ENCODE measurements around the gene MXRA7.
"Not testable (repeated sequence)": the region's sequence is repeated elsewhere in the genome, so short reads cannot be mapped to it uniquely, and the experiment has no call there.

The MXRA7 gene

GRCh38 chr17:76640550-76641380, 70.0 kb downstream of the MXRA7 start:
- no peak for DNase-seq

- DNase-seq, result no peak
Measured at GRCh38 chr17:76638263-76638662, 72.5 kb downstream of the MXRA7 start.

GRCh38 chr17:76636486-76637206, 74.1 kb downstream of the MXRA7 start:
- DNase-seq, result not testable (repeated sequence)

GRCh38 chr17:76635659-76636360, 75.0 kb downstream of the MXRA7 start:
- no peak for DNase-seq

GRCh38 chr17:76635039-76635438, 75.7 kb downstream of the MXRA7 start:
- no peak for DNase-seq

GRCh38 chr17:76633628-76634328, 77.0 kb downstream of the MXRA7 start:
- DNase-seq, result no peak

GRCh38 chr17:76631821-76632565, 78.8 kb downstream of the MXRA7 start:
- DNase-seq, result no peak

GRCh38 chr17:76630151-76630550, 80.6 kb downstream of the MXRA7 start:
- DNase-seq, result no peak
